ENCODE data around the gene RPA3.
"Not testable (repeated sequence)": the region's sequence is repeated elsewhere in the genome, so short reads cannot be mapped to it uniquely, and the experiment has no call there.

The RPA3 gene

GRCh38 chr7:7656459-7656858, 61.9 kb downstream of the RPA3 start:
- not testable (repeated sequence) for H3K27me3 Mint-ChIP-seq, H3K4me3 Mint-ChIP-seq, ATAC-seq, H3K27ac Mint-ChIP-seq, DNase-seq
- peaks cover 36% of the 10 kb centered on the region for H3K4me1 Mint-ChIP-seq
- H3K9me3 Mint-ChIP-seq = peaks cover 21 to 32% of the 10 kb centered on the region in 2 donors

- no peaks in the 10 kb centered on the region for H3K27me3 Mint-ChIP-seq
- H3K27ac Mint-ChIP-seq = no peak overlapping the region
- H3K4me3 Mint-ChIP-seq = no peak overlapping the region
- peaks cover 21 to 31% of the 10 kb centered on the region in 2 donors for H3K9me3 Mint-ChIP-seq
- DNase-seq = no peak
- ATAC-seq = no peak
- peaks cover 45% of the 10 kb centered on the region for H3K4me1 Mint-ChIP-seq
These were observed 63.3 kb downstream of the RPA3 start for GRCh38 chr7:7654964-7655715.

- no peak for ATAC-seq
- H3K9me3 Mint-ChIP-seq = peaks cover 10 to 17% of the 10 kb centered on the region in 2 donors
- no peak overlapping the region for H3K27ac Mint-ChIP-seq
- H3K4me1 Mint-ChIP-seq = peaks cover 42% of the 10 kb centered on the region
- no peak overlapping the region for H3K4me3 Mint-ChIP-seq
- DNase-seq = peak in 1 of 2 donors; percentile 9
- H3K27me3 Mint-ChIP-seq = no peaks in the 10 kb centered on the region
These were observed 64.7 kb downstream of the RPA3 start for GRCh38 chr7:7653593-7654187.

- H3K9me3 Mint-ChIP-seq = peaks cover 2 to 9% of the 10 kb centered on the region in 2 donors
- H3K4me1 Mint-ChIP-seq = peaks cover 45% of the 10 kb centered on the region
- H3K27me3 Mint-ChIP-seq = no peaks in the 10 kb centered on the region
- DNase-seq (no peak), ATAC-seq (no peak)
- no peak overlapping the region for H3K4me3 Mint-ChIP-seq
- H3K27ac Mint-ChIP-seq = no peak overlapping the region
These were observed 65.4 kb downstream of the RPA3 start for GRCh38 chr7:7652798-7653540.

- no peak overlapping the region for H3K27ac Mint-ChIP-seq
These were observed 66.9 kb downstream of the RPA3 start for GRCh38 chr7:7651479-7651878.

GRCh38 chr7:7650682-7651206, 67.7 kb downstream of the RPA3 start:
- Mint-ChIP-seq H3K27me3 (no peaks in the 10 kb centered on the region), H3K27ac (no peak overlapping the region), H3K4me3 (no peak overlapping the region), H3K9me3 (peaks cover 0 to 2% of the 10 kb centered on the region in 2 donors), H3K4me1 (peaks cover 60% of the 10 kb centered on the region)
- DNase-seq (no peak), ATAC-seq (no peak)

More at GRCh38 chr7:7651479-7651878, 66.9 kb downstream of the RPA3 start:
- no peaks in the 10 kb centered on the region for H3K27me3 Mint-ChIP-seq
- ATAC-seq (no peak), DNase-seq (no peak)
- H3K9me3 Mint-ChIP-seq = no peaks in the 10 kb centered on the region
- H3K4me1 Mint-ChIP-seq = peaks cover 55% of the 10 kb centered on the region
- H3K4me3 Mint-ChIP-seq = no peak overlapping the region

GRCh38 chr7:7647495-7648036, 70.8 kb downstream of the RPA3 start:
- ATAC-seq = no peak
- H3K27ac Mint-ChIP-seq = no peak overlapping the region
- H3K27me3 Mint-ChIP-seq = no peaks in the 10 kb centered on the region
- peaks cover 0 to 6% of the 10 kb centered on the region in 2 donors for H3K9me3 Mint-ChIP-seq
- H3K4me3 Mint-ChIP-seq = no peak overlapping the region
- DNase-seq = no peak
- H3K4me1 Mint-ChIP-seq = peaks cover 72% of the 10 kb centered on the region

- Mint-ChIP-seq H3K27ac (no peak overlapping the region), H3K4me1 (peaks cover 63% of the 10 kb centered on the region), H3K9me3 (peaks cover 0 to 6% of the 10 kb centered on the region in 2 donors), H3K27me3 (no peaks in the 10 kb centered on the region), H3K4me3 (peak overlapping the region; percentile 93 to 97)
- DNase-seq = no peak
- ATAC-seq = no peak
These were observed 76.3 kb downstream of the RPA3 start for GRCh38 chr7:7642081-7642480.

- peaks cover 0 to 6% of the 10 kb centered on the region in 2 donors for H3K9me3 Mint-ChIP-seq
- ATAC-seq = peak; percentile 25
- peak overlapping the region; percentile 96 to 100 for H3K27ac Mint-ChIP-seq
- peak overlapping the region; percentile 93 to 97 for H3K4me3 Mint-ChIP-seq
- DNase-seq = no peak
- no peaks in the 10 kb centered on the region for H3K27me3 Mint-ChIP-seq
- H3K4me1 Mint-ChIP-seq = peaks cover 56% of the 10 kb centered on the region
These were observed 77.2 kb downstream of the RPA3 start for GRCh38 chr7:7641129-7641663.

GRCh38 chr7:7640221-7641128, 77.9 kb downstream of the RPA3 start, which contains the start of gene UMAD1:
TSS of gene UMAD1 (plus strand) at chr7:7640752. CDS start at chr7:7673372, 32,620 bp downstream.
- H3K4me3 Mint-ChIP-seq = peak within 1 kb of the TSS; percentile 93 to 97
- H3K27me3 Mint-ChIP-seq = no peaks in the 10 kb centered on the region
- peak; percentile 95 to 99 for DNase-seq
- peaks cover 0 to 1% of the 10 kb centered on the region in 2 donors for H3K9me3 Mint-ChIP-seq
- peak; percentile 97 for ATAC-seq
- peak within 1 kb of the TSS; percentile 96 to 100 for H3K27ac Mint-ChIP-seq
- peaks cover 50% of the 10 kb centered on the region for H3K4me1 Mint-ChIP-seq

GRCh38 chr7:7639847-7640220, 78.6 kb downstream of the RPA3 start:
- Mint-ChIP-seq H3K27ac (peak overlapping the region; percentile 96 to 100), H3K4me1 (peaks cover 49% of the 10 kb centered on the region), H3K4me3 (peak overlapping the region; percentile 93 to 97), H3K27me3 (no peaks in the 10 kb centered on the region), H3K9me3 (no peaks in the 10 kb centered on the region)
- DNase-seq = peak in 1 of 2 donors; percentile 67
- ATAC-seq = peak; percentile 55

- Mint-ChIP-seq H3K9me3 (no peaks in the 10 kb centered on the region), H3K27ac (peak overlapping the region; percentile 96 to 100), H3K4me1 (peaks cover 45% of the 10 kb centered on the region), H3K4me3 (peak overlapping the region; percentile 93 to 97), H3K27me3 (no peaks in the 10 kb centered on the region)
- no peak for DNase-seq
- ATAC-seq = no peak
These were observed 79.0 kb downstream of the RPA3 start for GRCh38 chr7:7639421-7639820.

- Mint-ChIP-seq H3K4me1 (no peaks in the 10 kb centered on the region), H3K4me3 (no peak overlapping the region), H3K27ac (no peak overlapping the region), H3K9me3 (peaks cover 8 to 10% of the 10 kb centered on the region in 2 donors), H3K27me3 (no peaks in the 10 kb centered on the region)
- DNase-seq = no peak
- ATAC-seq = no peak
These were observed 87.6 kb downstream of the RPA3 start for GRCh38 chr7:7630626-7631329.

- no peak overlapping the region for H3K27ac Mint-ChIP-seq
- H3K4me1 Mint-ChIP-seq = no peaks in the 10 kb centered on the region
- H3K4me3 Mint-ChIP-seq = no peak overlapping the region
- DNase-seq = no peak
- ATAC-seq = no peak
- H3K9me3 Mint-ChIP-seq = peaks cover 8 to 10% of the 10 kb centered on the region in 2 donors
- H3K27me3 Mint-ChIP-seq = peaks cover 6% of the 10 kb centered on the region
These were observed 89.9 kb downstream of the RPA3 start for GRCh38 chr7:7628476-7628875.

All from stimulated activated naive CD8-positive, alpha-beta T cell treated with anti-CD3 and anti-CD28 coated beads, Interleukin-15, amount 100 ng/mL, for 72 hours (primary cell).